Naive B cell (primary cell): Measurements from ENCODE around the gene GPR55. TPM values are rescaled to one million over a fixed set of nuclear protein-coding genes. Genes with fewer than 3 reads are reported as not detected.
"Not testable (repeated sequence)": the region's sequence is repeated elsewhere in the genome, so short reads cannot be mapped to it uniquely, and the experiment has no call there.

ENCODE experiments used
- ATAC-seq, 2 donors: fragments of 150-1000 bp; cut with Tn5 transposase; 2 replicates each; pipeline ENCODE4 v1.10.0; 2021; ENCODE audit warnings: low read depth in 2 of 2, mild to moderate bottlenecking in 2 of 2, moderate library complexity in 2 of 2
- DNase-seq: peaks from one replicate; pipeline ENCODE4 v3.0.0; 2022
- H3K27ac Mint-ChIP-seq, 6 donors: one replicate each; pipeline ENCODE4 v1.8.0; 2020 to 2022; ENCODE audit warnings: mild to moderate bottlenecking in 6 of 6, mixed read lengths in 6 of 6, moderate library complexity in 5 of 6, inconsistent platforms in 2 of 6
- H3K27me3 Mint-ChIP-seq, 3 donors: one replicate each; pipeline ENCODE4 v1.8.0; 2021 to 2022; ENCODE audit warnings: mixed read lengths in 3 of 3, mild to moderate bottlenecking in 1 of 3
- H3K36me3 Mint-ChIP-seq, 2 donors: one replicate each; pipeline ENCODE4 v1.8.0; 2020 to 2022; ENCODE audit warnings: mixed read lengths in 2 of 2, inconsistent platforms in 1 of 2, mild to moderate bottlenecking in 1 of 2
- H3K4me1 Mint-ChIP-seq, 3 donors: one replicate each; pipeline ENCODE4 v1.8.0; 2020 to 2022; ENCODE audit warnings: mixed read lengths in 3 of 3, inconsistent platforms in 1 of 3, mild to moderate bottlenecking in 1 of 3, moderate library complexity in 1 of 3
- H3K4me3 Mint-ChIP-seq, 8 donors: one replicate each; pipeline ENCODE4 v1.8.0; 2020 to 2022; ENCODE audit warnings: mild to moderate bottlenecking in 8 of 8, mixed read lengths in 8 of 8, moderate library complexity in 8 of 8, inconsistent platforms in 2 of 8
- H3K9me3 Mint-ChIP-seq, 7 donors: one replicate each; pipeline ENCODE4 v1.8.0; 2020 to 2022; ENCODE audit warnings: mixed read lengths in 7 of 7, mild to moderate bottlenecking in 5 of 7, inconsistent platforms in 2 of 7, moderate library complexity in 1 of 7
- polyA plus RNA-seq, 6 donors: library from polyadenylated mRNA; unstranded; fragments of 300-500 nt; fragmentation: Illumina TruSeq; gene quantifications; one replicate each; pipeline ENCODE4 v1.2.3, GENCODE V29; 2021; ENCODE audit warnings: low read depth in 6 of 6

Gene GPR55, protein sequence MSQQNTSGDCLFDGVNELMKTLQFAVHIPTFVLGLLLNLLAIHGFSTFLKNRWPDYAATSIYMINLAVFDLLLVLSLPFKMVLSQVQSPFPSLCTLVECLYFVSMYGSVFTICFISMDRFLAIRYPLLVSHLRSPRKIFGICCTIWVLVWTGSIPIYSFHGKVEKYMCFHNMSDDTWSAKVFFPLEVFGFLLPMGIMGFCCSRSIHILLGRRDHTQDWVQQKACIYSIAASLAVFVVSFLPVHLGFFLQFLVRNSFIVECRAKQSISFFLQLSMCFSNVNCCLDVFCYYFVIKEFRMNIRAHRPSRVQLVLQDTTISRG
- polyA plus RNA-seq, result under 1 TPM in 3 of 6 donors, not detected in 3; 0.12 to 0.56 (median 0.21) TPM

DNA sequence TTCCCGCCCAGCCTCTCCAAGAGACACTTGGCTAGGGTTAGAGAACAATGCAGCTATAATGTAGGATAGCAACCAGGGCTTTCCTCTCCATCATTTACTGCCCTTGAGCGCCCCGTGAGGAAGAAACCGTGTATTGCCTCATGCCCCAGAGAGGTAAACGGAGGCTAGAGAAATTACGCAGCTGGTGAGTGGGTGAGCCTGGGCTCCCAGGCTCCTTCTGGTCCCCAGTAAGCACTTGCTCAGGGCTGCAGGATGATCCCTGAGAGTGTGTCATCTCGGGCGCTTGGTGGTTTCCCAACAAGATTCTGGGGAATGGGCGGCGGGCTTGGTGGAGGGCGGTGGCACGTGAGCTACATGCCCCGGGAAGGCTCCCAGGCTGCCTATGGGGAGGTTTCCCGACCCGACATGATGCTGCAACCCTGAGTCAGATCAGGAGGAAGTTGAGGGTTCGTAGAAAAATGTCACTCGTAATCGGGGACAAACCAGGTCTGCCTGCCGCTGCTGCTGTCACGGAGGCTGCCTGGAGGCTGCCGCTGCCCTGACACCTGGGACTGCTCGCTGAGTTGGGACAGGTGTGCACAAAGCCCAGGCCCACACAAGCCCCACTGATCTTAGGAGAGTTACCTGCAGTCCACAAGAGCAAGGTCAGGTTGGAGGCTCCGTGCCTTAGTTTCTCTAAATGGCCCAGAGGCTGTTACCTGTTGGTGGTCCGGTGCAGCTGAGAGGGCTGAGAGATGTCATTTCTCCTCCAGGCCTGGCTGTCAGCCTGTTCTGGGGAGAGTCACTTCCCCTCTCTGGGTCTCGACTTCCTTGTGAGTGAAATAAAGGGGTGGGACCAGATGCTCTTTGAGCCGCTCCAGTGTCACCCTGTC lies at the start of gene GPR55:
Gene GPR55 (minus strand): TSS at position 773 of the 872 bp plus-strand sequence. CDS start 14,280 bp downstream, outside the sequence.
- no peaks in the 10 kb centered on the region for H3K36me3 Mint-ChIP-seq
- H3K9me3 Mint-ChIP-seq, result no peaks in the 10 kb centered on the region
- peaks cover 0 to 14% (median 8%) of the 10 kb centered on the region in 3 donors for H3K27me3 Mint-ChIP-seq
- peaks cover 11 to 16% (median 12%) of the 10 kb centered on the region in 3 donors for H3K4me1 Mint-ChIP-seq
- DNase-seq (no peak), ATAC-seq (peak; percentile 81 to 86)
- peak within 1 kb of the TSS in 3 of 6 donors; percentile 31 to 83 (median 37) for H3K27ac Mint-ChIP-seq
- peak within 1 kb of the TSS; percentile 32 to 80 (median 61) for H3K4me3 Mint-ChIP-seq

DNA sequence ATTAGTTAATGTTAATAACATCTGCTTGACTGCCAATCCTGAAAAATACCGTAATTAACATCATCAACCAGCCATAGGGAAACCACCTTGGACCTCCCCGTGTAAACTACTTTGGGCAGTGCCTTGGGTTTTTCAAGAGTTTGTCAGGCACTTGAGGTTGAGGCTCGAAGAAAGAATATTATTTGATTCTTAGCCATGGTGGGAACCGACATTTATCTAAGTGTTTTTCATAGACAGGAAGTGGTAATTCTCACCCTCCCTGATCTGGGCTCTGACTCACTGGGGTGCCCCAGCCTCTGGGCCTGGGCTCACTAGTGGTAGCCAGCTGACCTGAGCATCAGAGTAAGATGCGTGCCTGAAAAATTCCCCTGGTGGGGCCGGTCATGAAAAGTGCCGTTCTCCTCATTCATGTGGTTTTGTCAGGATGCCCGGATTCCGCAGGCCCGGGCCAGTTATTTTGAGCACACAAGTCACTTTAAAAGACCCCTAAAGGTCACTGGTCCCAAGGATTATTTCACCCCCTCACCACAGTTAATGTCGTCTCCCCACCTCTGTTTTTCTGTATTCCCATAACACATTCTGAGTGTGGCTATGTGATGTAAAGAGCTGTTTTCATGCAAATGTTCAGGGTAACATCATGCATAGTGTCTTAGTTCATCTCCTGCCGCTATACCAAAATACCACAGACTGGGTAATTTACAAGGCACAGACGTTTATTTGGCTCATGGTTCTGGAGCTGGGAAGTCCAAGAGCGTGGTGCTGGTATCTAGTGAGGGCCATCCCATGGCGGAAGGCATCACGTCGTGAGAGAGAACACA lies 49.3 kb upstream of the GPR55 start:
- Mint-ChIP-seq H3K27me3 (peaks cover 23 to 30% (median 28%) of the 10 kb centered on the region in 3 donors), H3K36me3 (no peaks in the 10 kb centered on the region), H3K9me3 (peaks cover 0 to 2% (median 0%) of the 10 kb centered on the region in 7 donors), H3K4me1 (peaks cover 0 to 6% (median 3%) of the 10 kb centered on the region in 3 donors), H3K27ac (peak overlapping the region in 3 of 6 donors; percentile 27 to 65 (median 56)), H3K4me3 (peak overlapping the region in 1 of 8 donors; percentile 54)
- no peak for DNase-seq
- peak; percentile 69 to 84 for ATAC-seq

DNA sequence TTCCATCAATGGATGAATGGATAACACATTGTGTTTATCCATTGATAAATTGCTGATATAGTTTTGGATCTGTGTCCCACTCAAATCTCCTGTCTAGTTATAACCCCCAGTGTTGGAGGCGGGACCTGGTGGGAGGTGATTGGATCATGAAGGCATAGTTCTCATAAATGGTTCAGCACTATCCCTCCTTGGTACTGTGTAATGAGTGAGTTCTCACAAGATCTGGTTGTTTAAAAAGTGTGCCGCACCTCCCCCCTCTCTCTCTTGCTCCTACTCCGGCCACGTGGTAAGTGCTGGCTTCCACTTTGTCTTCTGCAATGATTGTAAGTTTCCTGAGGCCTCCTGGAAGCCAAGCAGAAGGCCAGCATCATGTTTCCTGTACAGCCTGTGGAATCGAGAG lies 47.0 kb upstream of the GPR55 start:
- H3K36me3 Mint-ChIP-seq, result no peaks in the 10 kb centered on the region
- ATAC-seq (no peak), DNase-seq (no peak)
- H3K4me1 Mint-ChIP-seq, result peaks cover 0 to 6% (median 3%) of the 10 kb centered on the region in 3 donors
- peaks cover 0 to 2% (median 0%) of the 10 kb centered on the region in 7 donors for H3K9me3 Mint-ChIP-seq
- H3K27me3 Mint-ChIP-seq, result peaks cover 16 to 29% (median 26%) of the 10 kb centered on the region in 3 donors
- no peak overlapping the region for H3K27ac Mint-ChIP-seq
- no peak overlapping the region for H3K4me3 Mint-ChIP-seq

DNA sequence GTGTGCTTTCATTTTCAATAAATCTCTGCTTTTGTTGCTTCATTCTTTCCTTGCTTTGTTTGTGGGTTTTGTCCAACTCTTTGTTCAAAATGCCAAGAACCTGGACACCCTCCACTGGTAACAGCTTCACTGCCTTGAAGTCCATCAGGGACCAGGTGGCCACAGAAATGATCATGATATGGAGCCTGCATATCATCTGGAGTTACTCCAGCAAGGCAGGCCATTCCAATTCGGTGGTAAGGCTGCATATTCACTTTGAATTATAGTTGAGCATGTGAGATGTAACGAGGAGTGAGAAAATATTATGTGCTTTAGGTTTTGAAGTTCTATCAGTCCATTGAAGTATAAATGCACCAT lies 44.6 kb upstream of the GPR55 start:
- H3K27me3 Mint-ChIP-seq, result peaks cover 0 to 14% (median 11%) of the 10 kb centered on the region in 3 donors
- H3K27ac Mint-ChIP-seq, result peak overlapping the region in 1 of 6 donors; percentile 47
- peaks cover 0 to 6% (median 3%) of the 10 kb centered on the region in 3 donors for H3K4me1 Mint-ChIP-seq
- no peak overlapping the region for H3K4me3 Mint-ChIP-seq
- ATAC-seq (no peak), DNase-seq (no peak)
- peaks cover 0 to 2% (median 0%) of the 10 kb centered on the region in 7 donors for H3K9me3 Mint-ChIP-seq
- H3K36me3 Mint-ChIP-seq, result no peaks in the 10 kb centered on the region

DNA sequence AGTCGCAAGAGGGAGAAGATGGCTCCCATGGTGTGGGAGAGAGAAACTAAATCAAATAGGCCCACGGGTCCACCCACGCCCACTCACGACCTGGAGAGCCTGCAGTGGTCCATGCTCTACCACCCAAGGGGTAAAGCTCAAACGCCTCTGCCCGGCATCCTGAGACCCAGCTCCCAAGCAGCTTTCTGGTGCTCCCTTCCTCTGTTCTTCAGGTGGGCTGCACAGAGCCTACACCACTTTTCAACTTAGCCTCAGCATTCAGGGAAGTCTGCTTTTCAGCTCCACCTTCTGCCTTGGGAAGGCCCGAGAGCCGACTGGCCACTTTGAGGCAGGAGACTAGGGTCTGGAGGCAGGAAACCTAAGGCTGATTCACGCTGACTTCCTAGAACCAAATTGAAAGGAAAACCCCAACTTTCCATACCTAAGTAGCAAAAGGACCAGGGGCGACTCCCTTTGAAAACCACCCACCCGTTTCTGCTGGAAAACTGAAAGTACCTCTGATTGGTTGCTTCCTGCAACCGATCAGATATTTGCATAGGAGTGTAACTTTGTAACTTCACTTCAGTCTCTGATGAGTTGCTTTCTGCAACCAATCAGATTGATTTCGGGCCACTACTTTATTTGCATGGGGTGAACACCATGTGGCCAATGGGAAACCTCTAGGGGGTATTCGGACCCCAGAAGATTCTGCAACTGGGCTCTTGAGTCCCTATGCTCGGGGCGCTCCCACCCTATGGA lies 44.0 kb upstream of the GPR55 start:
- H3K36me3 Mint-ChIP-seq, result no peaks in the 10 kb centered on the region
- DNase-seq, result no peak
- peak overlapping the region in 1 of 6 donors; percentile 47 for H3K27ac Mint-ChIP-seq
- H3K9me3 Mint-ChIP-seq, result peaks cover 0 to 2% (median 0%) of the 10 kb centered on the region in 7 donors
- no peak for ATAC-seq
- H3K4me1 Mint-ChIP-seq, result peaks cover 0 to 4% (median 3%) of the 10 kb centered on the region in 3 donors
- H3K4me3 Mint-ChIP-seq, result no peak overlapping the region
- H3K27me3 Mint-ChIP-seq, result peaks cover 0 to 10% (median 7%) of the 10 kb centered on the region in 3 donors

DNA sequence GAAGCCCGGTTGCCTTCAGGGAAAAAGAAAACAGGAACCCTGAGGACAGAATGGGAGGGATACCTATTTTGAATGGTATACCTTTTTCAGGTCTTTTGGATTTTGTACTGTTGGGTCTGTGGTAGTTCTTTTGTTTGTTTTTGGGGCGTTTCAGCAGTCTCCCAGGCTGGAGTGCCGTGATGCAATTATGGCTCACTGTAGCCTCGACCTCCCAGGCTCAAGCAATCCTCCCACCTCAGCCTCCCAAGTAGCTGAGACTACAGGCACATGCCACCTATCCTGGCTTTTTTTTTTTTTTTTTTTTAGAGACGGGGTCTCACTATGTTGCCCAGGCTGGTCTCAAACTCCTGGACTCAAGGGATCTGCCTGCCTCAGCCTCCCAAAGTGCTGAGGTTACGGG lies 43.3 kb upstream of the GPR55 start:
- not testable (repeated sequence) for H3K4me3 Mint-ChIP-seq, ATAC-seq, DNase-seq, H3K4me1 Mint-ChIP-seq, H3K9me3 Mint-ChIP-seq, H3K27ac Mint-ChIP-seq, H3K36me3 Mint-ChIP-seq
- peaks cover 0 to 14% (median 9%) of the 10 kb centered on the region in 3 donors for H3K27me3 Mint-ChIP-seq

DNA sequence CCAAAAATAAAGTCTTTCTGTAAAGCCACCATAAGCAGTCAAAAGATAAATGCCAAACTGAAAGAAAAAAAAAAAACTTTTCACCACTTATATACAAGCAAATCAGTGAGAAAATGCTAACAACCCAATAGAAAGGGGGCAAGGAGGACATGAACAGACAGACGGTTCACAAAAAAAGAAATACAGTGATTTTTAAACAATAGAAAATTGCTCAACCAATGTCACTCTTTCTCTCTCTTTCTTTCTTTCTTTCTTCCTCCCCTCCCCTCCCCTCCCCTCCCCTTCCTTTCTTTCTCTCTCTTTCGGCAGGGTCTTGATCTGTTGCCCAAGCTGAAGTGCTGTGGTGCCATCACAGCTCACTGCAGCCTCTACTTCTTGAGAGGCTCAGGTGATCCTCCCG lies 42.1 kb upstream of the GPR55 start:
- H3K27ac Mint-ChIP-seq, result no peak overlapping the region
- peaks cover 0 to 9% of the 10 kb centered on the region in 2 donors for H3K36me3 Mint-ChIP-seq
- no peak for ATAC-seq
- H3K9me3 Mint-ChIP-seq, result peaks cover 0 to 12% (median 1%) of the 10 kb centered on the region in 7 donors
- H3K4me1 Mint-ChIP-seq, result no peaks in the 10 kb centered on the region
- H3K27me3 Mint-ChIP-seq, result peaks cover 0 to 26% (median 18%) of the 10 kb centered on the region in 3 donors
- H3K4me3 Mint-ChIP-seq, result peak overlapping the region in 1 of 8 donors; percentile 9
- DNase-seq, result no peak

DNA sequence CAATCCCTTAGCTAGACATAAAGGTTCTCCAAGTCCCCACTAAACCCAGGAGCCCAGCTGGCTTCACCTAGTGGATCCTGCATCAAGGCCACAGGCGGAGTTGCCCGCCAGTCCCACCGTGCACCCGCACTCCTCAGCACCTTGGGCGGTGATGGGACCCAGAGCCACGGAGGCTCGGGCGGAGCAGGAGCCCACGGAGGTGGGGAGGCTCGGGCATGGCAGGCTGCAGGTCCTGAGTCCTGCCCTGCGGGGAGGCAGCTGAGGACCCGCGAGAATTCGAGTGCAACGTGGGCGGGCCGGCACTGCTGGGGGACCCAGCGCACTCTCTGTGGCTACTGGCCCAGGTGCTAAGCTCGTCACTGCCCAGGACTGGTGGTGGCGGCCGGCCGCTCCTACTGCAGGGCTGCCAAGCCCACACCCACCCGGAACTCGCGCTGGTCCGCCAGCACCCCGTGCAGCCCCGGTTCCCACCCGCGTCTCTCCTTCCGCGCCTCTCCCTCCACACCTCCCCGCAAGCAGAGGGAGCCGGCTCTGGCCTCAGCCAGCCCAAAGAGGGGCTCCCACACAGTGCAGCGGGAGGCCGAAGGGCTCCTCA lies 39.2 kb upstream of the GPR55 start:
- Mint-ChIP-seq H3K4me3 (no peak overlapping the region), H3K27ac (no peak overlapping the region), H3K4me1 (no peaks in the 10 kb centered on the region), H3K27me3 (peaks cover 18 to 47% (median 30%) of the 10 kb centered on the region in 3 donors), H3K36me3 (peaks cover 0 to 9% of the 10 kb centered on the region in 2 donors), H3K9me3 (peaks cover 0 to 12% (median 1%) of the 10 kb centered on the region in 7 donors)
- ATAC-seq (no peak), DNase-seq (no peak)

DNA sequence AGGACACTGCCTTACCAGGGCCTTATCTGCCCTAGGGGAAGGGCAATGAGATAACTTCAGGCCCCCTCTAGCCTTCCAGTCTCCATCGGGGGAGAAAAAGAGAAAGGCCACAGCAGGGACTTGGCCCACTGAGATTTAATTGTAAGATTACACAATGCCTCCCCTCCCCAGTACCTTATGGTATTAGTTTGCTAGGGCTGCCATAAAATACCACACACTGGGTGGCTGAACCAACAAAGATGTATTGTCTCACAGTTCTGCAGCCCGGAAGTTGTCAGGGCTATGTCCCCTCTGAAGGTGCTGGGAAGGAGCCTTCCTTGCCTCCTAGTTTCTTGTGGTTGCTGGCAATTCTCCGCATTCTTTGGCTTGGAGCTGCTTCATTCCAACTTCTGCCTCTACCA lies 36.0 kb upstream of the GPR55 start:
- Mint-ChIP-seq H3K4me3 (no peak overlapping the region), H3K36me3 (peaks cover 0 to 9% of the 10 kb centered on the region in 2 donors), H3K4me1 (peaks cover 11 to 14% (median 12%) of the 10 kb centered on the region in 3 donors), H3K27me3 (peaks cover 47 to 66% (median 53%) of the 10 kb centered on the region in 3 donors), H3K9me3 (peaks cover 0 to 12% (median 1%) of the 10 kb centered on the region in 7 donors), H3K27ac (no peak overlapping the region)
- ATAC-seq, result no peak
- no peak for DNase-seq

DNA sequence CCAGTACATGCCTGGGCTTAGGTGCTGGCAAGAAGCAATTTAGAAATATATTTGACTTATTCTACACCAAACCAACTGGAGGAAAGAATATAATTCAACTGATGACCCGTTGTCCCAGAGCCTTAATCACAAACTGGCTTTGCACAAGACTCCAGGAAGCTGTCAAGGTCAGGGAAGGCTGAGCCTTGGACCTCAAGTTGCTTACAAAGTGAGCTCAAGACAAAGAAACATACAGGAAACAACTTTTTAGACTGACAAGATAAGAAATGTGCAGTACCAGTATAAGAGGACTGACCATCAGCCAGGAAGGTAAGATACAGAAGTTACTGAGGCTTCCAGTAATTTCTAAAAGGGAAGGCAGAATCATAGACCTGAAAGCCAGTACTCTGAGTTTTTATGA lies 35.0 kb upstream of the GPR55 start:
- no peak for ATAC-seq
- H3K4me1 Mint-ChIP-seq, result peaks cover 11 to 14% (median 12%) of the 10 kb centered on the region in 3 donors
- no peak overlapping the region for H3K4me3 Mint-ChIP-seq
- peaks cover 52 to 73% (median 58%) of the 10 kb centered on the region in 3 donors for H3K27me3 Mint-ChIP-seq
- H3K27ac Mint-ChIP-seq, result no peak overlapping the region
- peaks cover 0 to 12% (median 1%) of the 10 kb centered on the region in 7 donors for H3K9me3 Mint-ChIP-seq
- DNase-seq, result no peak
- peaks cover 0 to 9% of the 10 kb centered on the region in 2 donors for H3K36me3 Mint-ChIP-seq

DNA sequence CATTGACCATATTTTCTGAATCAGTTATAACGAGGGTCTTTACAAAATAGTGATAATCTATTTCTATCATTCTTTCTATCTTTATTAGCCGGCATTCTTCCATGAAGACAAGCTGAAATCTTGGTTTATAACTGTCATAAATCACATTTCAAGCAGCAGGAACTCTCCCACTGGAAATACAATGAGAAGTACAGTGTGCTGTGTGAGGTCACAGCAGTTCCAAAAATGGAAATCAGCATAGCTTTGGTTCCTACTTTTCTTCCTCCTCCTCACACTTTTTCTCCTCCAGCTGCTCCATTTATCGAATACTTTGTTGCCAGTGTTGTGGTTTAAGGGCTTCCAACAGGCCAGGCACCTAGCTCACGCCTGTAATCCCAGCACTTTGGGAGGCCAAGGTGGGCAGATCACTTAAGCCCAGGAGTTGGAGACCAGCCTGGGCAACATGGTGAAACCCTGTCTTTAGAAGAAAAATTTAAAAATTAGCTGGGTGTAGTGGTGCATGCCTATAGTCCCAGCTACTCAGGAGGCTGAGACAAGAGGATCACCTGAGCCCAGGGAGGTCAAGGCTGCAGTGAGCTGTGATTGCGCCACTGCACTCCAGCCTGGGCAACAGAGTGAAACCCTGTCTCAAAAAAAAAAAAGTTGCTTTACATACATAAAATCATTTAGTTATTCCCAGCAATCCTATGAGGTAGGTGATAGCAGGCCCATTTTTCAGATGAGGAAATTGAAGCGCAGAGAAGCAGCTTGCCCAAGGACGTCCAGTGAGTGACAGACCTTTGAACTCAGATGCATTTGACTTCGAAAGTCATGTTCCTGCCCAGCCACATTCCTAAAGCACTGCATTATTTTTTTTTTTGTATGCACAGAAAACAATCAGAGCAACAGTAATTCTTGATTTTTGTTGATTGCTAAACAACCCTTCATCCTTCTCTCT lies 34.0 kb upstream of the GPR55 start:
- H3K9me3 Mint-ChIP-seq, result peaks cover 0 to 12% (median 1%) of the 10 kb centered on the region in 7 donors
- peaks cover 0 to 9% of the 10 kb centered on the region in 2 donors for H3K36me3 Mint-ChIP-seq
- H3K27me3 Mint-ChIP-seq, result peaks cover 57 to 81% (median 64%) of the 10 kb centered on the region in 3 donors
- ATAC-seq (no peak), DNase-seq (no peak)
- H3K4me3 Mint-ChIP-seq, result peak overlapping the region in 2 of 8 donors; percentile 1 to 69
- H3K4me1 Mint-ChIP-seq, result peaks cover 11 to 14% (median 12%) of the 10 kb centered on the region in 3 donors
- H3K27ac Mint-ChIP-seq, result no peak overlapping the region
